ENCODE measurements around the gene ZNF160. TPM values are rescaled to one million over a fixed set of nuclear protein-coding genes. Genes with fewer than 3 reads are reported as not detected.
A peak's percentile ranks its signal among the peaks of the same experiment; 100 is the strongest.
"Not testable (repeated sequence)": the region's sequence is repeated elsewhere in the genome, so short reads cannot be mapped to it uniquely, and the experiment has no call there.

ZNF160 gene
- total RNA-seq, 1 donor from 2014 or later = 42.4 TPM

DNA sequence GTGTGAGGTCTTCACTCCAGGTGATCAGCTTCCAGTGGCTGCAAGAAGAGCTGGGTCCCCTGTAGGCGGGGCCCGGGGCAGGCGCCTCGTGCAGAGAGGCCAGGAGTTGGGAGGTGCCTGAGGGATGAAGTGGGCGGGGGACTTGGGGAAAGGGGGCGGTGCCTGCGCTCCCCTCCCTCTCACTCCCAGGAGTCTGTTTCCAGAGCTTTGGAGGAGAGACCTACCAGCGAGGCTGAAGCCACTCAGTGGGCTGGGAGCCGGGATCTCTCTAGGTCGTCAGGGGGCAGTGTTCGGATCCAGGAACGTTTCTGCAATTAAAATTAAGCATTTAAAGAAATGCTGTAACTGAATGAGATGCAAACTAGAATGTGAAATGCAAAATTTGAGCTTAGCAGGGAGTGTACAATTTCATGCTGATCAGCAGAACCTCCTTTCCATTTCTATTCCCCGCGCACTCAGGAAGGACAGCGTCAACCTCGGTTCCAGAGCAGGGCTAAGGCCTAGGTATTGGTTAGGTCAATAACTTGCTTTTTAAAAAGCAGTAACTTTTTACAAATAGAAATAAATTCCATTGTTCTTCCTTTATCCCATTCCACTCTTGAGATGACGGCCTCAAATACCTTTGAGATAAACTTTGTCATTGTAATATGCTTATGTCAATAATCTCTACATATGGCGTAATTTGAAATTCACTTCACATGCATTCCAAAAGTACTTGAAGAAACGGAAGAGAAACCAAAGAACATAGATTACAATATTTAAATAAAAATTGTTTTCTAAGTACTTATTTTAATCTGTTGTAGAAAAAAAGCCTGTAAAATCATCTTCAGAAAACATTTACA lies 11.6 kb downstream of the ZNF160 start:
- no peak for DNase-seq

DNA sequence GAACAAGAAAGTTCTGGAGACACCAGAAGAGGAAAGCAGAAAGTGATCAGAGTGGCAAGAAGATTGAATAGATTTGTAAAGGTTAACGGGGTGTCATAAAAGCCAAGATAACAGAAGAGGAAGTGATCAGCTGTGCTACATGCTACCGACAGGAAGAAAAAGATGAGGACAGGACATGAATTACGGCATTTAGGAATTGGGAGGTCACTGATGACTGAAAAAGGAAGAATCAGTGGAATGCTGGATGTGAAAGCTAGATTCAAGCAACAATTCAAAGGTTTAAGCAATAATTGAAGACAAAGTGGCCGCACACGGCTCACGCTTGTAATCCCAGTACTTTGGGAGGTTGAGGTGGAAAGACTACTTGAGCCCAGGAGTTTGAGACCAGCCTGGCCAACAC lies 15.1 kb downstream of the ZNF160 start:
- no peak for DNase-seq

- no peak for DNase-seq
These were observed 16.3 kb downstream of the ZNF160 start for GRCh38 chr19:53086949-53087348.

DNA sequence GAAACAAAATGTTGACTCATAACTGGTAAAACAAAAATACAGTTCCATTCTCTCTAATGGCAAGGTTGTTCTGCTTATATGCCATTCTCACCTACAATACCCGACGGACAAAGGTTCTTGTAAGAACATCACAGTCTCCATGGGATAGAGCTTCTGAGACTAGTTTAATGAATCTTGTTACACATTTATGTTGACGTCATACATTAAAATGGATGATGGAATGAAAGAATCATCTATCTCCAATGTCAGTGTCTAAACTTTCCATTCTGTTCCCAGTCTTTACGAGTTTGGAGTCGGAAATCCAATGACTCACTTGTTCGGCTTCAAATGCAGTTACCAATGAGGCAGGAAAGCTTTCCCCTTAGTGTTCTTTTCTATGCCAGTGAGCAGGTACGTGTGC lies 17.7 kb downstream of the ZNF160 start:
- no peak for DNase-seq

DNA sequence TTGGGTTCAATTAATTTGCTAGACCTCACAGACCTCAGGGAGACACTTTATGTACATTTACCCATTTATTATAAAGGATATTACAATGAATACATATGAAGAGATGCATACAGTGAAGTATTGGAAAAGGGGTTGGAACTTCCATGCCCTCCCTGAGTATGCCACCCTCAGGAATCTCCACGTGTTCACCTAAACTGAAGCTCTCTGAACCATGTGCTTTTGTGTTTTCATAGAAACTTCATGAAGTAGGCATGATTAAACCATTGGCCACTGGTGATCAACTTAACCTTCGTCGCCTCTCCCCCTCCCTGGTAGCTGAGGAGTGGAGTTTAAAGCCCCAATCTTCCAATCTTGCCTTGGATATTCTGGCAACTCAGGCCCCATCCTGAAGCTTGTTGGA lies 20.3 kb downstream of the ZNF160 start:
- no peak for DNase-seq

- no peak for DNase-seq
These were observed 23.8 kb downstream of the ZNF160 start for GRCh38 chr19:53079313-53079924.

GRCh38 chr19:53078668-53079067 lies 24.6 kb downstream of the ZNF160 start:
- no peak for DNase-seq

- peak; percentile 17 for DNase-seq
These were observed 26.2 kb downstream of the ZNF160 start for GRCh38 chr19:53076984-53077383.

GRCh38 chr19:53068834-53069233 lies 34.4 kb downstream of the ZNF160 start:
- DNase-seq = no peak

DNA sequence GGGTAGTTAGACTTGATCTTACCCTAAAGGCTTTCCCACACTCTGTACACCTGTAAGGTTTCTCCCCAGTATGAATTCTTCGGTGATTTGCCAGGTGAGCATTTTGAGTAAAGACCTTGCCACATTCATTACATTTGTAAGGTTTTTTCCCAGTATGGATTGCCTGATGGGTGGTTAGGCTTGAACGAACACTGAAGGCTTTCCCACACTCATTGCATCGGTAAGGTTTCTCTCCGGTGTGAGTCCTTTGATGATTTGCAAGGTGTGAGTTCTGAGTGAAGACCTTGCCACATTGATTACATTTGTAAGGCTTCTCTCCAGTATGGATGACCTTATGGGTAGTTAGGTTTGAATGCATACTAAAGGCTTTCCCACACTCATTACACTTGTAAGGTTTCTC lies 35.0 kb downstream of the ZNF160 start:
- no peak for DNase-seq

DNA sequence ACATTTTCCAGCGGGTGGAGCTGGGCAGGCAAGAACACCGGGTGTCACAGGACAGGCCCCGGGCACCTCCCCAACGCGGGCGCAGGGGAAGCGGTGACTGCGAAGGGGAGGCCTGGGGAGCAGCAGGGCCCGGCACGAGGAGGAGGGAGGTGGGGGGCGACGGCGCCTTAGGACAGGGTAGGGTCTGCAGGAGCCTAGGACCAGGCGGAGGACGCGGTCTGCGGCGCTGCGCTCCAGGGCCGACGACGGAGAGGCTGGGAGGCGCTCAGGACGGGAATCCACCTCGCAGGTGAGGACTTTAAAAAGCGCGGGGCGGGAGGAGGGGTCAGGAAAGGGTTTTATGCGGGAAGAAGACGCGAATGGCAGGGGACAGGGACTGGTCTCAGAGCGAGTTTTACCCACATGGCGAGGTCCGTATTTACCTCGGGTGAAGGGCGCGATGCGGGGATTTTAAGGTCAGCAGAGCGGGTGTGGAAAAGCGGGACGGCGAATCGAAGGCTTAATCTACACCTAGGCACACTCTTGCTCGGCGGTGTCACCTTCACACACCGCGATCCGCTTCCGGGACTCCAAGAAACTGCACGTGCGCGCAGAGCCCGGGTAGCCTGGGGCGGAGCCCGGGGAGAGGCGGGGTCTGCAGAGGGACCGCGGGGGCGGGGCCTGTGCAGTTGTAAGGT lies 45.2 kb downstream of the ZNF160 start:
- DNase-seq = no peak

DNA sequence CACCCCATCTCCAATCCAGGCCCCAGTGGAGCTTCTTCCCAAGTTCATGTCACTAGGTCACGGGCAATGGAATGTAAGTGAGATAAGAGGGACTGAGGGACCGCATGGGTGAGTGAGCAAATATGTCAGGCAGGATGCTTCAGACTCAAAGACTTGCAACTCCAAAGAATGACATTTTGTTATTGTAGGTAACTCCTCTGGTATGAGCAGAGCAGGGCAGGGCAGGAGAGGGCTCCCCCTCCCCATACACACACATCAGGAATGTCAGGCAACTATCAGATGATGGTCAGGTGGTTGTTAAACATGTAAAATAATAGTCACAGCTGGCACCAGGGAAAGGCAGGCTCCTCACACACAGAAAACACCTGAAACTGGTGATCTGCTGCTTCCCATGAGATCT lies 48.1 kb downstream of the ZNF160 start:
- no peak for DNase-seq

GRCh38 chr19:53047379-53047778 lies 55.8 kb downstream of the ZNF160 start:
- DNase-seq = no peak

GRCh38 chr19:53045536-53045935 lies 57.7 kb downstream of the ZNF160 start:
- no peak for DNase-seq

GRCh38 chr19:53041366-53041765 lies 61.9 kb downstream of the ZNF160 start:
- no peak for DNase-seq

DNA sequence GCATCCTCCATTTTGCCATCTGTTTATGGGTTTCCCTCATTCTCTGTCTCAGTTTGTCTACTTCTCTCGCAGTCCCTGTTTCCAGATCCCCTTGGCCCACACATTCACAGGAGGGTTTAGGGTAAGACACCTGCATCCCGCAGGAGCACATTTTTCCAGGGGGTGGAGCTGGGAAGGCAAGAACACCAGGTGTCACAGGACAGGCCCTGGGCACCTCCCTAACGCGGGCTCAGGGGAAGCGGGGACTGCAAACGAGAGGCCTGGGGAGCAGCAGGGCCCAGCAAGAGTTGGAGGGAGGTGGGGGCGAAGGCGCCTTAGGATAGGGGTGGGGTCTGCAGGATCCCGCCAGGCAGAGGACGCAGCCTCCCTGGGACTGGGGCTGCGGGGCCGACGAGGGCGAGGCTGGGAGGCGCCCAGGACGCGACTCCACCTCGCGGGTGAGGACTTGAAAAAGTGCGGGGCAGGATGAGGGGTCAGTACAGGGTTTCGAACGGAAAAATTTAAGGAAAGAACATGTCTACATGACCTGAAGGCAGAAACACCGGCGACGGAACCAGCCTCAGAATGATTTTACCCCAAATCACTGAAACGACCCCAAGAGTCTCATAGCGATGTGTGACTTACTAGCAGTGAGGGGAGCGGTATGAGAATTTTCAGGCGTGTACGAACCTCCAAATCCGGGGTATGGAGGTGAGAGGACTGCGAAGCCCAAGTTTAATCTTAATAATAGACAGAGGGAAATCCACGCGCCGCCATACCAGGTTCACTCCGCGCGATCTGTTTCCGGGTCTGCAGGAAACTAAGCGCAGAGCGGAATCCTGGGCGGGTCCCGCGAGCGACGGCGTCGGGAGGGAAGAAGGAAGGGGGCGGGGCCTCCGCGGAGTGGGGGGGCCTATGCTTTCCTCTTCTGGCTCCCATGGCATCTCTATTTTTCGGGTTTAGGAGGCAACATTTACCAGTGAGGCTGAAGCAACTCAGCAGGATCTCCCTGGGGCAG lies 65.8 kb downstream of the ZNF160 start:
- DNase-seq = no peak

DNA sequence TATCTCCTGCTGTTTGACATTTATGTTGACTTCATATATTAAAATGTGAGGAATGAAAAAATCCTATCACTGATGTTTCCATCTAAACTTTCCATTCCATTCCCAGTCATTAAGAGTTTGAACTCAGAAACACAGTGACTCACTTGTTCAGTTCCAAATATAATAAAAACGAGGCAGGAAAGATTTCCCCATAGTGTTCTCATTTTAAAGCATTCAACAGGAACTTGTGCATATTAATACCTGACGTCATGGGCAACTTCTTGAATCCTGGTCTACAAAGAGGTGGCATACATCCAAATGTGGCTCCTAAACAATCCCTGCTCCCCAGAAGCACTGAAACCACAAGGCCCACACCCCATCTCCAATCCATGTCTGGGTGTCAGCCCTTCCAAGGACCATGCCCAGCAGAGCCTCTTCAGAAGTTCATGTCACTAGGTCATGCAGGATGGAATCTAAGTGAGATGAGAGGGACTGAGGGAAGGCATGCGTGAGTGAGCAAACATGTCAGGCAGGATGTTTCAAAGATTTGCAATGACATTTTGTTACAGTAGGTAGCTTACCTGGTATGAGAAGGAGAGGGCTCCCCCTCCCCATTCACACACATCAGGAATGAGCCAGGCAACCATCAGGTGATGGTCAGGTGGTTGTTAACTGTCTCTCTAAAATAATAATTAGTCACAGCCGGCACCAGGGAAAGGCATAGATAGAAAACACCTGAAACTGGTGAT lies 68.1 kb downstream of the ZNF160 start:
- DNase-seq = no peak

- DNase-seq = no peak
These were observed 69.2 kb downstream of the ZNF160 start for GRCh38 chr19:53034054-53034453.

DNA sequence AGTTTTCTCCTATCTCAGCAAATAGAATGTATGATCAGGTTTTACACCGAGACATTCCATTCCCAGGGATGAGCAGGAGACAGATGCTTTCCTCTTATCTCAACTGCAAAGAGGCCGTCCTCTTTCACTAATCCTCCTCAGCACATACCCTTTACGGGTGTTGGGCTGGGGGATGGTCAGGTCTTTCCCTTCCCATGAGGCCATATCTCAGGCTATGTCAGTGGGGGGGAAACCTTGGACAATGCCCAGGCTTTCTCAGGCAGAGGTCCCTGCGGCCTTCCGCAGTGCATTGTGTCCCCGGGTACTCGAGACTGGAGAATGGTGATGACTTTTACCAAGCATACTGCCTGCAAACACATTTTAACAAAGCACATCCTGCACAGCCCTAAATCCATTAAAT lies 74.9 kb downstream of the ZNF160 start:
- DNase-seq = not testable (repeated sequence)

- no peak for DNase-seq
These were observed 83.5 kb downstream of the ZNF160 start for GRCh38 chr19:53019684-53020083.

Measured in skin of body (tissue), 2 donors.